Epithelial cell of esophagus (primary cell): Measurements from ENCODE around the gene LRCH2.

Experiments
- DNase-seq: peaks from one replicate; pipeline ENCODE4 v3.0.0; 2010; ENCODE audit warnings: low read depth
- H3K4me3 ChIP-seq: 2 replicates; pipeline ENCODE4 v1.5.1; 2011; ENCODE audit warnings: mild to moderate bottlenecking, low read length, control low read depth
- TF ChIP-seq, protein P1 (sequence below): IDR thresholded peaks from 2 replicates; pipeline ENCODE4 v1.5.1; 2011; ENCODE audit warnings: low read depth, mild to moderate bottlenecking, low read length, control low read depth, inconsistent platforms; ENCODE audit not compliant: insufficient read depth; ENCODE audit errors: missing control alignments

Gene LRCH2

DNA sequence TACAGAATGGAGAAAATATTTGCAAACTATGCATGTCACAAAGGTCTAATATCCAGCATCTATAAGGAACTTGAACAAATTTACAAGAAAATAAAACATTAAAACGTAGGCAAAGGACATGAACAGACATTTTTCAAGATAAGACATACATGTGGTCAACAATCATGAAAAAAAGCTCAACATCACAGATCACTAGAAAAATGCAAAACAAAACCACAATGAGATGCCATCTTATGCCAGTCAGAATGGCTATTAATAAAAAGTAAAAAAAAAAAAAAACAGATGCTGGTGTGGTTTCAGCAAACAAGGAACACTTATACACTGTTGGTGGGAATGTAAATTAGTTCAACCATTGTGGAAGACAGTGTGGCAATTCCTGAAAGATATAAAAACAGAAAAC, 140.7 kb downstream of the LRCH2 start:
- TF ChIP-seq, protein P1, sequence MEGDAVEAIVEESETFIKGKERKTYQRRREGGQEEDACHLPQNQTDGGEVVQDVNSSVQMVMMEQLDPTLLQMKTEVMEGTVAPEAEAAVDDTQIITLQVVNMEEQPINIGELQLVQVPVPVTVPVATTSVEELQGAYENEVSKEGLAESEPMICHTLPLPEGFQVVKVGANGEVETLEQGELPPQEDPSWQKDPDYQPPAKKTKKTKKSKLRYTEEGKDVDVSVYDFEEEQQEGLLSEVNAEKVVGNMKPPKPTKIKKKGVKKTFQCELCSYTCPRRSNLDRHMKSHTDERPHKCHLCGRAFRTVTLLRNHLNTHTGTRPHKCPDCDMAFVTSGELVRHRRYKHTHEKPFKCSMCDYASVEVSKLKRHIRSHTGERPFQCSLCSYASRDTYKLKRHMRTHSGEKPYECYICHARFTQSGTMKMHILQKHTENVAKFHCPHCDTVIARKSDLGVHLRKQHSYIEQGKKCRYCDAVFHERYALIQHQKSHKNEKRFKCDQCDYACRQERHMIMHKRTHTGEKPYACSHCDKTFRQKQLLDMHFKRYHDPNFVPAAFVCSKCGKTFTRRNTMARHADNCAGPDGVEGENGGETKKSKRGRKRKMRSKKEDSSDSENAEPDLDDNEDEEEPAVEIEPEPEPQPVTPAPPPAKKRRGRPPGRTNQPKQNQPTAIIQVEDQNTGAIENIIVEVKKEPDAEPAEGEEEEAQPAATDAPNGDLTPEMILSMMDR, result no peak
- no peak for DNase-seq

DNA sequence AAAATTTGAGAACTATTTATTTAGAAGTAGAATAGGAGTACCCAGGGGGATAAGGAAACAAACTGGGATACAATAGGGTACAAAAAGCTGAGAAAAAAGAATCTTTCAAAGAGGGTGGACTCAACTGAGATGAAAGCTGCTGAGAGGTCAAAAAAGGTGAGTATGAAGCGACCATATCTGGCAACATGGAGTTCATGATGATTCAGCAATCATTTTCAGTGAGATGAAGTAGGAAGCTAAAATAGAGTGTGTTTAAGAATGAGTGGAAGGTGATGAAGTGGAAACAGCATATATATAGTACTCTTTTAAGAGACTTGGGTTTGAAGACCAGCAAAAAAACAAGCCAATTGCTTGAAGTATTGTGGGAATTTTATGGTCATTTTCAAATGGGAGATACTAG, 144.5 kb downstream of the LRCH2 start:
- DNase-seq, result no peak
- TF ChIP-seq, protein P1, result no peak
- no peak overlapping the region for H3K4me3 ChIP-seq

More for the DNA sequence above, 140.7 kb downstream of the LRCH2 start:
- H3K4me3 ChIP-seq, result no peak overlapping the region

DNA sequence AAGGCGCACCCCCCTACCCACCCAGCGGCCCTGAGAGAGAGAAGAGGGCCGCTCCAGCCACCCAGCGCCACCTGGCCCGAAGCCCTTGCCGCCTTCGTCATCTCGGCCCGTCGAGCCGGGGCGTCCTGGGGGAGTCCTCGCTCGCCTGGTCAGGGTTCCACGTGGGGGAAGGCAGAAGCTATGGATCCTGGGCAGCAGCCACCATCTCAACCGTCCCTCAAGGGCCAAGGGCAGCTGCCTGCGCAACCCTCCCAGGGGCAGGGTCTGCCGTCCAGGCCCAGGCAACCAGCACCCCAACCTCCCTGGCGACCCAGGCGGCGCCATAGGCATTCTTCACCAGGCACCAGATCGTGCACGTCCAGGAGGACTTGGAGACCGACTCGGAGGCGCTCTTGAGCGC, 165.0 kb downstream of the LRCH2 start:
- no peak overlapping the region for H3K4me3 ChIP-seq
- DNase-seq, result no peak
- TF ChIP-seq, protein P1, result no peak

DNA sequence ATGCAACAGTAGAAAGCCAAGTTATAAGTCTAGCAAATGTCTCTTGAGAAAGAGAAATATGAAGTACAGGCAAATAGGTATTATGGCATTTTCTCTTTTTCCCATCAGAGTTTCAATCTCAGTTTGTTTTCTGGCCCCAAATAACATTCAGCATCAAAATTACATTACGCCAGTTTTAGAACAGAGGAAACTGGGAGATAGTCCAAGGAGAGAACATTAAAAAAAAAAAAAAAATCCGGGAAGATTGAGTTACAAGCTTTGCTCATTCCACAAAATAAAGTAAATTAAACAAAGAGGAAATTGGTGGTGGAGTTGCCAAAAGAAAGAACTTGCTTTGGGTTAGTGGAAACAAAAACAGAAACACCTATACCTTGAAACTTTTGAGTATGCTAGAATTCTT, 166.1 kb downstream of the LRCH2 start:
- no peak overlapping the region for H3K4me3 ChIP-seq
- no peak for DNase-seq
- TF ChIP-seq, protein P1, result no peak

DNA sequence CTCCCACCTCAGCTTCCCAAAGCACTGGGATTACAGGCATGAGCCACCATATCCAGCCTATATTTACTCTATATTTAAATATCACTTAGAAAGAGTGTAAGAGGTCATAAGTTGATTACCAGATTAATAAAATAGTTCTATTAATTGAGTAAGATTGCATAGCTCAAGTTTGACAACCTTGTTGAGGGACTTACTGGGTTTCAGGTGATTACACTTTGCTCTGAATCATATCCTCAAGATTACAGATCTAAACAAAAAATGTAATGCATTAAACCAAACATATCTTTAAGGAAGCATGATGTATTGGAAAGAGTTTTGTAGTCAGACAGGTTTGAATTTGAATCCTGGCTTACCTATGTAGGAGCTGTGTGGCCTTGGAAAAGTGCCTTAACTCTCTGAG, 168.6 kb downstream of the LRCH2 start:
- TF ChIP-seq, protein P1, result no peak
- DNase-seq, result peak; percentile 49
- H3K4me3 ChIP-seq, result no peak overlapping the region
